ENCODE measurements around the gene ANKZF1.
"Not testable (repeated sequence)": the region's sequence is repeated elsewhere in the genome, so short reads cannot be mapped to it uniquely, and the experiment has no call there.

The ANKZF1 gene

DNA sequence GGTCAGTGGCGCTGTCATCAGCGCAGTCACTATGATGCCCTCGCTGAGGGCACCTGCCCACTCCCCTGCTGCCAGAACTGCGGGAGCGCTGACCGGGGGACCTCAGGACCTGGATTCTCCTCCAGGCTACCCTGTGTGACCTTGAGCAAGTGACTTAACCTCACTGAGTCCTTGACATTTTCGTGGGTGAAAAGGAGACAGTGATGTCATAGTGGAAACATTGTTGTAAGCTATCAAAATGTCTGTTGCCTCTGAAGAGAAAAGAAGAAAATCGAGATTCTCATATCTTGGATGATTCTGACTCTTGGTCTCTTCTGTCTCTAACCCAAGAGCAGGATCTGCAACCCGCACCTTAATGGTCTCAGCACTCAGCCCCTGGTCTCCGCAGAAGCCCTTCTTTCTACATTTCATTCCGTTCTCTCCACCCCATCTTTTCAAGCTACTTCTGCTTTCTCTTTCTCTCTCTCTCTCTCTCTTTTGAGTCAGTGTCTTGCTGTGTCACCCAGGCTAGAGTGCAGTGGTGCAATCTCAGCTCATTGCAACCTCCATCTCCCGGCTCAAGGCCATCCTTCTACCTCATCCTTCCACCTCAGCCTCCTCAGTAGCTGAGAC lies 25.1 kb downstream of the ANKZF1 start:
- no peak for DNase-seq (ENCODE audit: low read depth, low spot score)
- in situ Hi-C loops (cut with HindIII; ENCODE audit: low sequenced_read_pairs): no loop called here
- TF ChIP-seq, protein P1, sequence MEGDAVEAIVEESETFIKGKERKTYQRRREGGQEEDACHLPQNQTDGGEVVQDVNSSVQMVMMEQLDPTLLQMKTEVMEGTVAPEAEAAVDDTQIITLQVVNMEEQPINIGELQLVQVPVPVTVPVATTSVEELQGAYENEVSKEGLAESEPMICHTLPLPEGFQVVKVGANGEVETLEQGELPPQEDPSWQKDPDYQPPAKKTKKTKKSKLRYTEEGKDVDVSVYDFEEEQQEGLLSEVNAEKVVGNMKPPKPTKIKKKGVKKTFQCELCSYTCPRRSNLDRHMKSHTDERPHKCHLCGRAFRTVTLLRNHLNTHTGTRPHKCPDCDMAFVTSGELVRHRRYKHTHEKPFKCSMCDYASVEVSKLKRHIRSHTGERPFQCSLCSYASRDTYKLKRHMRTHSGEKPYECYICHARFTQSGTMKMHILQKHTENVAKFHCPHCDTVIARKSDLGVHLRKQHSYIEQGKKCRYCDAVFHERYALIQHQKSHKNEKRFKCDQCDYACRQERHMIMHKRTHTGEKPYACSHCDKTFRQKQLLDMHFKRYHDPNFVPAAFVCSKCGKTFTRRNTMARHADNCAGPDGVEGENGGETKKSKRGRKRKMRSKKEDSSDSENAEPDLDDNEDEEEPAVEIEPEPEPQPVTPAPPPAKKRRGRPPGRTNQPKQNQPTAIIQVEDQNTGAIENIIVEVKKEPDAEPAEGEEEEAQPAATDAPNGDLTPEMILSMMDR (IDR thresholded peaks at IDR 0.05; ENCODE audit: low read depth, low read length): no peak
- H3K4me3 ChIP-seq (ENCODE audit: low read depth, low read length): no peak overlapping the region

DNA sequence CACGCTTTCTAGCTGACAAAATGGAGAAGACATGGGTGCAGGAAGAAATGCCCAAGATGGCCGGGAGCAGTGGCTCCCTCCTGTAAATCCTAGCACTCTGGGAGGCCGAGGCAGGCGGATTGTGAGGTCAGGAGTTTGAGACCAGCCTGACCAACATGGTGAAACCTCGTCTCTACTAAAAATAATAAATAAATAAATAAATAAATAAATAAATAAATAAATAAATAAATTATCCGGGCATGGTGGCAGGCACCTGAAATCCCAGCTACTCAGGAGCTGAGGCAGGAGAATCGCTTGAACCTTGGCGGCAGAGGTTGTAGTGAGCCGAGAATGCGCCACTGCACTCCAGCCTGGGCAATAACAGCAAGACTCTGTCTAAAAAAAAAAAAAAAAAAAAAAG lies 29.3 kb downstream of the ANKZF1 start:
- DNase-seq (ENCODE audit: low read depth, low spot score); H3K4me3 ChIP-seq (ENCODE audit: low read depth, low read length); in situ Hi-C loops (cut with HindIII; ENCODE audit: low sequenced_read_pairs): not testable (repeated sequence)

DNA sequence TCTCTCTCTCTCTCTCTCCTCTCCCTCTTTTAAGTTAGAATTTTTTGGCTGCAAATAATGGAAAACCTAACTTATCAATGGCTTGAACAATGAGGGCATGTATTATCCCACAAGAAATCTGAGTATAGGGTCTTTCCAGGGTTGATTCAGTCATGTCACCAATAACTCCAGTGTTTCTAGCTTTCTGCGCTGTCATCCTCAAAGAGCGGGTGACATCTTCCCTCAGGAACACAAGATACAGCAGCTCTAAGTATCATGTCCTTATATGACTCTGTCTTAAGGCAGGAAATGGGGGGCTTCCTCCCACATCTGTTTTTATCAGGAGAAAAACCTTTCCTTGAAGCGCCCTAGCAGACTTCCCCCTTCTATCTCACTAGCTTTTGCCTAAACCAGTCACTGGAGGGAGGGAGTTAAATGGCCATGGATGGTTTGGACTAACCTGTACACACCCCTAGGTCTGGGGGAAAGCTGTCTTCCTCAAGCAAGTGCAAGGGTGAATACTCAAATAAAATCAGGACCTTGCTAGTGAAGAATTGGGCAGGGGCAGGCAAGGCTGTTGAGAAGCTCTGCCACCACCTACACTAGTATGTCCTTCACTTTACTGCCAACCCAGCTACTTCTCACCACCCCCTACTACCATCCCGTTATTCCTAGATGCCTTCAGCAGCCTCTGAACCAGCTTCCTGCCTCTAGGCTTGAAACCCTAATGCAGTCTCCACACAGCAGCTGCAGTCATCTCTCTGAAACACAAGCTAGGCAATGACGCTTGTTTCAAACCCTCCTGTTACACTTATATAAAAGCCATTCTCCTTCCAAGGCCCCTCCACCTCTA lies 31.6 kb downstream of the ANKZF1 start:
- TF ChIP-seq, protein P1 (IDR thresholded peaks at IDR 0.05; ENCODE audit: low read depth, low read length): no peak
- in situ Hi-C loops (cut with HindIII; ENCODE audit: low sequenced_read_pairs): no loop called here
- no peak overlapping the region for H3K4me3 ChIP-seq (ENCODE audit: low read depth, low read length)
- no peak for DNase-seq (ENCODE audit: low read depth, low spot score)

DNA sequence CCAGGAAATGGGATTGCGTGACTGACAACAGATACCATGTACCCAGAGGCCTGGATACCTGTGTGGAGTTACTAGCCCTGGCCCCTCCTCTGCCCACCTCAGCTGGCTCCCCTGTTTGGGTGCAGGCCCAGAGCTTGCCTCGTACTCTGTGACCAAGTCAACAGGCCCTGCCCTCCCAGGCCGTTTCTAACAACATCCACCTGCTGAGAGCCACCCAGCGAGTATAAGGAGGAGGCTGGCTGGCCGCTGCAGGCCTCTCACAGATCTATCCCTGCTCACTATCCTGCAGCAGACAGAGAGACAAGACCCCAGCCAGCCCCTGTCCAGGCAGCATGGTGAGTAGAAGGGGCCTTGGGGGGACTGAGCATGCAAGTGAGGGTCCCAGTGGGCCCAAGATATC lies 36.6 kb downstream of the ANKZF1 start:
- TF ChIP-seq, protein P1 (IDR thresholded peaks at IDR 0.05; ENCODE audit: low read depth, low read length): no peak
- no peak for DNase-seq (ENCODE audit: low read depth, low spot score)
- in situ Hi-C loops (cut with HindIII; ENCODE audit: low sequenced_read_pairs): no loop called here
- no peak overlapping the region for H3K4me3 ChIP-seq (ENCODE audit: low read depth, low read length)

DNA sequence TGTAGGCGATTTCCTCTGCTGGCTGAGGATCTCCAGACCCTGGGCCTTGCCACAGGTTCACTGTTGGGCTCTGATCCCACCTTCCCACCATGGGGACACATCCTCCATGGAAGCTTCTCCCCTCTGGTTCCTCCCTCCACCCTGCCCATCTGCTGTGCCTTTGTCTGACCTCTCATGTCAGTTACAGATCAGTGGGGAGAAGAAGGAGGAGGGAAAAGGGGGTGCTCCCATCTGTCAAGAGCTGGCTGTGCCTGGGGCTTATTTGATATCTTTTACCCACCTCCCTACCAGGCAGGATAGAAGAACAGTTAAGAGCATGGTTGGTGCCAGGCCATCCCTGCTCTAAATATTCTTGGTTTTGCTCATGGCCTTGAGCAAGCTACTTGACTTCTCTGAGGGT lies 37.3 kb downstream of the ANKZF1 start:
- H3K4me3 ChIP-seq (ENCODE audit: low read depth, low read length): no peak overlapping the region
- DNase-seq (ENCODE audit: low read depth, low spot score): no peak
- in situ Hi-C loops (cut with HindIII; ENCODE audit: low sequenced_read_pairs): no loop called here
- TF ChIP-seq, protein P1 (IDR thresholded peaks at IDR 0.05; ENCODE audit: low read depth, low read length): no peak

DNA sequence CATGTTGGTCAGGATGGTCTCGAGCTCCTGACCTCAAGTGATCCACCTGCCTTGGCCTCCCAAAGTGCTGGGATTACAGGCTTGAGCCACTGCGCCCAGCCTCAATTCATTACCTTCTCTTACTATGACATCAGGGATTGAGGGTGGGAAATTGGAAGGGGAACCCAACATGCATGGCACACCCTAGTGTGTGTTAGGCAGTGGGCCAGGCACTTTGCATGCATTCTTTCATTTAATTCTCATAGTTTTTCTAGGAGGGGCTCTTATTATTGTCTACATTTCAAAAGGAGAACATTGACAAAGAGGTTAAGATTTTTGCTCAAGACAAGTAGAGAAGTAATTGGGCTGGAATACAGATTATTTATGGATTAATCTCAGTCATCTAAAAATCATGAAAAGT lies 38.7 kb downstream of the ANKZF1 start:
- DNase-seq (ENCODE audit: low read depth, low spot score): no peak
- TF ChIP-seq, protein P1 (IDR thresholded peaks at IDR 0.05; ENCODE audit: low read depth, low read length): no peak
- no peak overlapping the region for H3K4me3 ChIP-seq (ENCODE audit: low read depth, low read length)
- in situ Hi-C loops (cut with HindIII; ENCODE audit: low sequenced_read_pairs): no loop called here

DNA sequence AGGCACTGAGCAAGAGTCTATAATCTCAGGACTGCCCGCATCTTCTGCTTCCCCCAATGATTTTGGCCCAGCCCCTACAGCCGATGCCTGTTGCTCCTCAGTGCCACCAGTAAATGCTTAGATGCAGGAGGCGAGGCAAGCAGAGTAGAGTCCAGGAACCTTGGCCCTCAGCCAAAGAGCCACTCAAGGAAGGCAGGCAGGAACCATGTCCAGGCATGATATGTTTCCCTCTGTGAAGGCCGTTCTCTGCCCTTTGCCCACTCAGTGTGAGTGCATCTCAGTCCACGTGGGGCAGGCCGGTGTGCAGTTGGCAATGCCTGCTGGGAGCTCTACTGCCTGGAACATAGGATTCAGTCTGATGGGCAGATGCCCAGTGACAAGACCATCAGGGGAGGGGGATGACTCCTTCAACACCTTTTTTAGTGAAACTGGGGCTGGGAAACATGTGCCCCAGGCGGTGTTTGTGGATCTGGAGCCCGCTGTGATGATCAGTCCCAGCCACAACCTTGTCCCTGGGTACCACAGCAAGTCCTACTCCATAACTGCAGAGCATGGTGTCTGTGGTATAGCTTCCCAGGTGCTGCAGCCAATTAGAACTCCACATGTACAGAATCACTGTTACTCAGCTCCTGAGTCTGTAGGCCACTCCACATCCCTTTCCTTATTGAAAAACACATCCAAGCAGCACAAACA lies 39.9 kb downstream of the ANKZF1 start:
- TF ChIP-seq, protein P1 (IDR thresholded peaks at IDR 0.05; ENCODE audit: low read depth, low read length): no peak
- no peak overlapping the region for H3K4me3 ChIP-seq (ENCODE audit: low read depth, low read length)
- in situ Hi-C loops (cut with HindIII; ENCODE audit: low sequenced_read_pairs): no loop called here
- DNase-seq (ENCODE audit: low read depth, low spot score): no peak

All from astrocyte of the spinal cord (primary cell).